Esophagus muscularis mucosa (tissue), 4 donors: ENCODE results near the gene MBD5. TPM values are rescaled to one million over a fixed set of nuclear protein-coding genes. Genes with fewer than 3 reads are reported as not detected.

Experiments
- DNase-seq: peaks from one replicate; pipeline ENCODE4 v3.0.0-alpha.2; 2017; ENCODE audit errors: extremely low spot score
- H3K27ac ChIP-seq, 4 donors: fragments of 200-600 bp; sonication (generic); replicated peaks in 1 of 4; 1 replicate in 3 of 4; 2 replicates in 1 of 4; pipeline ENCODE4 v1.5.1; 2016 to 2019; ENCODE audit warnings: mild to moderate bottlenecking in 1 of 4
- H3K27me3 ChIP-seq, 4 donors: fragments of 200-600 bp; sonication (generic); one replicate each; pipeline versions ENCODE4 v1.5.1 to v1.6.0; 2016 to 2019
- H3K36me3 ChIP-seq, 4 donors: fragments of 200-600 bp; sonication (generic); one replicate each; pipeline ENCODE4 v1.5.1; 2016 to 2019
- H3K4me1 ChIP-seq, 4 donors: fragments of 200-600 bp; sonication (generic); one replicate each; pipeline ENCODE4 v1.5.1; 2016 to 2019
- H3K4me3 ChIP-seq, 4 donors: fragments of 200-600 bp; sonication (generic); 1 replicate in 2 of 4; 2 replicates in 2 of 4; pipeline ENCODE4 v1.5.1; 2016 to 2019; ENCODE audit warnings: mild to moderate bottlenecking in 4 of 4, moderate library complexity in 1 of 4
- H3K9me3 ChIP-seq, 4 donors: fragments of 200-600 bp; sonication (generic); 1 replicate in 3 of 4; 2 replicates in 1 of 4; pipeline ENCODE4 v1.5.1; 2016 to 2019
- EP300 ChIP-seq: sonication (generic); formaldehyde crosslinking; IDR thresholded peaks from one replicate; pipeline ENCODE4 v1.6.1; 2017; ENCODE audit warnings: antibody characterized with exemption
- POLR2A ChIP-seq: fragments of 450-650 bp; IDR thresholded peaks from one replicate; pipeline ENCODE4 v1.6.1; 2017; ENCODE audit warnings: antibody characterized with exemption, moderate library complexity, mild to moderate bottlenecking, low read depth
- POLR2AphosphoS5 ChIP-seq, 2 donors: sonication (generic); formaldehyde crosslinking; IDR thresholded peaks; one replicate each; pipeline ENCODE4 v1.6.1; 2017; ENCODE audit warnings: antibody characterized with exemption in 2 of 2
- WGBS: methylation state at CpG from one replicate; pipeline ENCODE4 v1.1.5; 2018; 5-methylcytosine and 5-hydroxymethylcytosine counted together
- intact Hi-C: fragments of 100-400 bp; cut with DNase I; formaldehyde crosslinking; loops from one replicate; pipeline ENCODE4 v1.15.1; 2023
- total RNA-seq, 4 donors: library from RNA; depleted of rRNA; stranded (reverse); fragments of >200 nt; gene quantifications; one replicate each; pipeline versions ENCODE4 v1.1.0 to v1.2.1, GENCODE V29; 2016
- TF ChIP-seq, protein P1 (sequence below), 3 experiments: fragments of 200-600 bp in 2 of 3; fragments of 450-650 bp in 1 of 3; sonication (generic) in 2 of 3; IDR thresholded peaks; one replicate each; pipeline ENCODE4 v1.5.1; 2017 to 2019; ENCODE audit warnings: antibody characterized with exemption in 3 of 3, mild to moderate bottlenecking in 2 of 3, moderate library complexity in 1 of 3

MBD5 gene
- total RNA-seq, 4 donors from 2014 or later = 34.6 to 49.0 (median 44.9) TPM

DNA sequence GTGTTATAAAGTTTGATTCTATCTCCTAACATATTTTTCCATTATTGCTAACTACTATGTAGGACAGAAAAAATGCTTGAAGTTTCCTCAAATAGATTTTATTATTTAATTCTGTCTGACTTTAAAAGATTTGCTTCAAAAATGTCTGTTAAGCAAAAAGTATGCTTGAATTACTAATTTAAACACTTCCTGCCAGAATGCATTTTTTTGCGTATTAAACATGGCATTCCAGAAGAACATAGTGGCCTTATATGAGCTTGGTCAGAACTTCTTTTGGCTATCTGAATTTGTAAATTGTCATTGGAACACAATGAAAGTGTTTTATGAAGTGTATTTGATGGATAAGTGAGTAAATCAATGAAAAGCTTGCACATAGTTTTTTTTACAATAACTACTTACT, 37.8 kb downstream of the MBD5 start:
- H3K9me3 ChIP-seq = no peaks in the 10 kb centered on the region
- no peaks in the 10 kb centered on the region for H3K27me3 ChIP-seq
- intact Hi-C loops = no loop called here
- peaks cover 0 to 8% (median 4%) of the 10 kb centered on the region in 4 donors for H3K36me3 ChIP-seq
- 66% methylated on average over 1 of the region's 1 CpG for WGBS
- TF ChIP-seq, protein P1, sequence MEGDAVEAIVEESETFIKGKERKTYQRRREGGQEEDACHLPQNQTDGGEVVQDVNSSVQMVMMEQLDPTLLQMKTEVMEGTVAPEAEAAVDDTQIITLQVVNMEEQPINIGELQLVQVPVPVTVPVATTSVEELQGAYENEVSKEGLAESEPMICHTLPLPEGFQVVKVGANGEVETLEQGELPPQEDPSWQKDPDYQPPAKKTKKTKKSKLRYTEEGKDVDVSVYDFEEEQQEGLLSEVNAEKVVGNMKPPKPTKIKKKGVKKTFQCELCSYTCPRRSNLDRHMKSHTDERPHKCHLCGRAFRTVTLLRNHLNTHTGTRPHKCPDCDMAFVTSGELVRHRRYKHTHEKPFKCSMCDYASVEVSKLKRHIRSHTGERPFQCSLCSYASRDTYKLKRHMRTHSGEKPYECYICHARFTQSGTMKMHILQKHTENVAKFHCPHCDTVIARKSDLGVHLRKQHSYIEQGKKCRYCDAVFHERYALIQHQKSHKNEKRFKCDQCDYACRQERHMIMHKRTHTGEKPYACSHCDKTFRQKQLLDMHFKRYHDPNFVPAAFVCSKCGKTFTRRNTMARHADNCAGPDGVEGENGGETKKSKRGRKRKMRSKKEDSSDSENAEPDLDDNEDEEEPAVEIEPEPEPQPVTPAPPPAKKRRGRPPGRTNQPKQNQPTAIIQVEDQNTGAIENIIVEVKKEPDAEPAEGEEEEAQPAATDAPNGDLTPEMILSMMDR (IDR thresholded peaks at IDR 0.05) = no peak
- TF ChIP-seq POLR2A (no peak), POLR2AphosphoS5 (IDR thresholded peaks at IDR 0.05) (no peak), EP300 (no peak)
- peaks cover 0 to 14% (median 5%) of the 10 kb centered on the region in 4 donors for H3K4me1 ChIP-seq
- DNase-seq = no peak
- H3K4me3 ChIP-seq = no peak overlapping the region
- H3K27ac ChIP-seq = no peak overlapping the region

DNA sequence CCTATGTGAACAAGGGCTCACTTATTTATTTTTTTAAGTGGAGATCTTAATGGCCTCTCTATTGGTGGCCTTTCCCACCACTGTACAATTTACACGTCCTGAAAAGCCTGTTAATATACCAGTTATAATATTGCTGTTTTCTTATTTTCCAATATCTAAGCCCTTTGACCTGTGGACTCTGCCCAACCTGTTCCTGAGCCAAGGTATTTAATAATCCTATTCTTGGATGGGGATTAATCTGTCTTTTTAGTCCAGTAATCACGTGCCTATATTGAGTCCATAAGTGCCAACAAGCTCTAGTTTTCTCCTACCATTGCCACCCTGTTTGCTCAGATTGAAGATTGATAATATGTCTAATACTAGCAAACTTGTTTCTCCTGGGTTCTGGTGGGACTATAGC, 42.7 kb downstream of the MBD5 start:
- Histone ChIP-seq H3K9me3 (no peaks in the 10 kb centered on the region), H3K4me1 (peaks cover 0 to 15% (median 6%) of the 10 kb centered on the region in 4 donors), H3K27me3 (no peaks in the 10 kb centered on the region), H3K4me3 (no peak overlapping the region), H3K36me3 (no peaks in the 10 kb centered on the region), H3K27ac (no peak overlapping the region)
- 81% methylated on average over 2 of the region's 2 CpGs for WGBS
- TF ChIP-seq EP300 (no peak), POLR2AphosphoS5 (IDR thresholded peaks at IDR 0.05) (no peak), POLR2A (no peak)
- TF ChIP-seq, protein P1 (IDR thresholded peaks at IDR 0.05) = no peak
- intact Hi-C loops = no loop called here
- no peak for DNase-seq

DNA sequence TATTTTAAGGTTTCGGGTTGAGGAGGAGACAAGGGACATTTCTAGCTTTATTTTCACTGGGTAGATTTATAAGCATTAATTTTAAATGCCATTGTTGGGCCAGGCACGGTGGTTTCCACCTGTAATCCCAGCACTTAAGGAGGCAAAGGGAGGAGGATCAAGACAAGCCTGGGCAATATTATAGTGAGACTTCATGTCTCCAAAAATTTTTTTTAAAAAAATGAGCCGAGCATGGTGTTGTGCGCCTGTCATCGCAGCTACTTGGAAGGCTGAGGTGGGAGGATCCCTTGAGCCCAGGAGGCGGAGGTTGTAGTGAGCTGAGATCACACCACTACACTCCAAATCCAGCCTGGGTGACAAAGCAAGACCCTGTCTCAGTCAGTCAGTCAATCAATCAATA, 45.0 kb downstream of the MBD5 start:
- H3K27ac ChIP-seq = no peak overlapping the region
- H3K9me3 ChIP-seq = no peaks in the 10 kb centered on the region
- 90% methylated on average over 6 of the region's 6 CpGs for WGBS
- H3K36me3 ChIP-seq = no peaks in the 10 kb centered on the region
- no peak for DNase-seq
- no peak for TF ChIP-seq EP300
- TF ChIP-seq POLR2AphosphoS5 (IDR thresholded peaks at IDR 0.05) = no peak
- TF ChIP-seq, protein P1 (IDR thresholded peaks at IDR 0.05) = no peak
- no peak for TF ChIP-seq POLR2A
- intact Hi-C loops = no loop called here
- no peaks in the 10 kb centered on the region for H3K27me3 ChIP-seq
- H3K4me1 ChIP-seq = peaks cover 0 to 15% (median 7%) of the 10 kb centered on the region in 4 donors
- H3K4me3 ChIP-seq = no peak overlapping the region

DNA sequence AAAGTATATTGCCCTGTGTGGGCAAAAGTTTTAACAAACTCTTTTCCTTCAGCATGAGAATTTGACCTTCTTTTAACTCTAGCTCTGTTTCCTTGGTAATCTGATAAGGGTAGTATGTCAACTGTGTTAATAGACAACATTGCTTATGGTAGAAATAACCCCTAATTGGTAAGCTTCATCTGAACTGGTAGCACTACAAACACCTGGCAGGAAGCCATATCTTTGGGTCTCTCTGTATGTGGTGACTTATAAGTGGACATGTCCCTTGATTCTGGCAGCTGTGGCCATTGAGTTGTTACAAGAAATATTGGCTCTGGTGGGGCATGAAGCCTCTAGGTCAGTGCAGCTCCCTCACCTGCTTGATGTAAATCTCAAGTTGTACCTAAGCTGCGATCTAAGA, 46.9 kb downstream of the MBD5 start:
- no peak overlapping the region for H3K4me3 ChIP-seq
- intact Hi-C loops = no loop called here
- TF ChIP-seq, protein P1 (IDR thresholded peaks at IDR 0.05) = no peak
- TF ChIP-seq EP300 (no peak), POLR2A (no peak), POLR2AphosphoS5 (IDR thresholded peaks at IDR 0.05) (no peak)

GRCh38 chr2:148071351-148071750, 50.5 kb downstream of the MBD5 start:
- intact Hi-C loops = no loop called here
- no peak overlapping the region for H3K27ac ChIP-seq
- no peaks in the 10 kb centered on the region for H3K9me3 ChIP-seq
- H3K27me3 ChIP-seq = no peaks in the 10 kb centered on the region
- peaks cover 0 to 3% (median 0%) of the 10 kb centered on the region in 4 donors for H3K4me1 ChIP-seq
- no peak for DNase-seq
- H3K36me3 ChIP-seq = no peaks in the 10 kb centered on the region
- TF ChIP-seq POLR2A = no peak
- TF ChIP-seq, protein P1 (IDR thresholded peaks at IDR 0.05) = no peak
- WGBS = 99% methylated on average over 4 of the region's 4 CpGs
- no peak overlapping the region for H3K4me3 ChIP-seq

More for the DNA sequence above, 46.9 kb downstream of the MBD5 start:
- Histone ChIP-seq H3K4me1 (peaks cover 0 to 10% (median 4%) of the 10 kb centered on the region in 4 donors), H3K27ac (no peak overlapping the region), H3K36me3 (no peaks in the 10 kb centered on the region), H3K27me3 (no peaks in the 10 kb centered on the region), H3K9me3 (no peaks in the 10 kb centered on the region)
- DNase-seq = no peak
- 100% methylated on average over 1 of the region's 1 CpG for WGBS
